ENCODE data around the gene DGCR2.
"Not testable (repeated sequence)": the region's sequence is repeated elsewhere in the genome, so short reads cannot be mapped to it uniquely, and the experiment has no call there.

The DGCR2 gene

DNA sequence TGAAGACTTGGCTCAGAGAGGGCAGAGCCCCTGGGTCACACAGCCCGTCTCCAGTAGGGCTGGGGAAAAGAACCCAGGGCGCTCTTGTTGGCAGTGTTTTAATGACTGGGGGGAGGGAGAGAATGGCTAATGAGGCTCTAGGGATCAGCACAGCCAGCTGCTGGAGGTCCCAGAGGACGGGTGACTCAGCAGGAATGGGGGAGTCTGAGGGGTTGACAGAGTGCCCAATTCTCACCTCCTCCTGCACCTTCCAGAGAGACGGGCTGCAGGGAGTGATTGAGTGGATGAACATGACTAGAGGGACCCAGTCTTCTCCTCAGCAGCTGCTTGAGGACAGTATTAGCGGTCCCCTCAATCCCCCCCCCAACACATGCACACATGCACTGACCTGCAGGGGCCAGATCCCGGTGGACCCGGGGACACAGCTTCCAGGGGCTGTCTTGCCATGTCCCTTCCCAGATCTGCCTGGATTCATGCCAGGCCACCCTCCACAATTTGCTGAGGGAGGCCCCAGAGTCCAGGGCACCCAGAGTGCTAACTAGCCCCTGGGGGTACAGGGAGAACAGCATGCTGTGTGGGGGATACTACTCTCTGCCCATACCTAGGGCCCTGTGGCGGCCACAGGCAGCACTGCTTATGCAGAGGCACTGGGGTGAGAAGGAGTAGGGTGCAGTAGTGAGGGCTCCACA is 94.7 kb downstream of the DGCR2 start:
- not testable (repeated sequence) for DNase-seq

DNA sequence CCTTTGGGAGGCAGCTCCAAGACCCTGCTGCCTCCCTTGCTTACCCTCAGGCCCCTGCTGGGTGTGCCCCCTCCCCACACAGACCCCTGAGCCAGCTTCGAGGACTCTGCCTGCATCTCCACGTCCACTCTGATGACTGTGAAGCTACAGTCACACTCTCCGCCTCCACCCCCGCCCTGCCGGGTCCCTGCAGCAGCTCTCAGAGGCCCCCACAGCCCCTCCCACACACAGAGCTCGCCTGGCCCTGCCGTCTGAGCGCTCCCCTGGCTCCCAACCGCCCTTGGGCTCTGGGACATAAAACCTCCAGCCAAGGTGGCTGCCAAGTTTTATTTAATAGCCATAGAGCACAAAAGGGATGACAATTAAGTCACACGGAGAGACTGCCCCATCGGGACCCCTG is 96.1 kb downstream of the DGCR2 start:
- DNase-seq: not testable (repeated sequence)

DNA sequence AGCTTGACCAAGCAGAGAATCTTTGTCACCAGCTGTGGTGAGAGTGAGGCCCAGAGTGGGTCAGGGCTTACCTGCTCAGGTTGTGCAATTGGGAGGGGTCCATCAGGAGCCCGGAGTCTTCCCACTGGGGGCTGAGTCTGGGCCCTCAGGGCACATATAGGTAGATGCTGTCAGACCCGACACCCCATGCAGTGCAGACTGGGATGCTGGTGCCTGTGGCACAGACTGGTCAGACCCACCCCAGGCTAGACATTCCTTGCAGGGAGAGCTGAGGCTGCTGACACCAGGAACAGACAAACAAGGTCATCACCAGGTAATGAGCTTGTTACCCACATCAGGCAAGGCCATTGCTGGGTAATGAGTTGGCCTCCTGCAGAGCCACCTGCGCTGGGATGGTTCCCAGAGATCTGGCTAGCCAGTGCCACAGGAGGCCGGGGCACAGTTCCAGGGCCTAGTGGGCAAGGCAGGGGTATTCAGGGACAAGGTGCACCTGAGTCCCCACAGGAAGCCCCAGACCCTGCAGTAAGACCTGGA is 97.2 kb downstream of the DGCR2 start:
- DNase-seq: not testable (repeated sequence)

DNA sequence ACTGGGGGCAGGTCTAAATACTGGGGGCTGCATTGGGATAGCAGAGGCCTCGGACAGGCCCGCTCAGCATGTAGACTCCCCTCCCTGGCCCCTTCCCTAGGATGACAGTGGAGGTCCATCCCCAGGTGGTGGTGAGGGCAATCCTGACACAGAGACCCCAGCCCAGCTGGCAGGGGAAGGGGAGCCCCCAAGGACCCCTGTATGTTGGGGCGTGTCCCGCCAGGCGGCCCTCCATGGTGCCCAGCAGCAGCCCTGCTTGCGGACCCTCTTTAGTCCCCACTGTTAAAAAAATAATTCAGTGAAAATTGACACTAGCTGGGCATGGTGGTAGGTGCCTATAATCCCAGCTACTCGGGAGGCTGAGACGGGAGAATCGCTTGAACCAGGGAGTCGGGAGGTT is 98.3 kb downstream of the DGCR2 start:
- not testable (repeated sequence) for DNase-seq

DNA sequence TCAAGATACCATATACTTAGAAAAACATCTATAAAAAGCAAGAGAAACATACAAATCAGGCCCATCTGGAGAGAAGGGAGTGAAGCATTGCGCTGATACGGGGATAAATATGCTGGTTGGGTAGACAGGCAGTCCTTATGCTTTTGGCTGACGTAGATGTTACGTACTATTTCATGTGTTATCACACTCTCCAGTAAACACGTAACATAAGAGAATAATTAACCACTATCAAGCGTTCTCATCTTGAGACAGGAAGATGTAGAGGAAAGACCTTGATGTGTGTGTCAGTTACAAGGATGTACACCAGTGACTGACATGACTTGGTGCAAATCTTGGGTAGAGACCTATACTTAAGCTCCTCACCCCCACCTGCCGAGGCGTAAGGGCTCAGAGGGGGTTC is 99.5 kb downstream of the DGCR2 start:
- DNase-seq: no peak

DNA sequence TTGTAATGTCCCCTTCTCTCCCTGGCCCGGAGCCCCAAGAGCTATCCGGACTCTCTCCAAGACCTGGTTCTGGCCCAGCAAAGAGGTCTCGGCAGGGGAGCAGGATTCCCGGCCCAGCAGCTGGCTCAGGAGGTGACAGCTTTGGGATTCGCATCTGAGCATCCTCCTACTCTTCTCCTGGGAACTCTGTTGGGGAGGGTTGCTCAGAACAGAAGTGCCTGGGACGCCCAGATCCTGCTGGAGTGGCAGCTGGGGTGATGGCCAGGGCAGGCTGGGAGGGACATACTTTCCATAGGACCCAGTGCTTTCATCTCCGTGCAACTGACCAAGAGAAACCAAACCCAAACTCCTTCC is 102.6 kb downstream of the DGCR2 start:
- DNase-seq: no peak

DNA sequence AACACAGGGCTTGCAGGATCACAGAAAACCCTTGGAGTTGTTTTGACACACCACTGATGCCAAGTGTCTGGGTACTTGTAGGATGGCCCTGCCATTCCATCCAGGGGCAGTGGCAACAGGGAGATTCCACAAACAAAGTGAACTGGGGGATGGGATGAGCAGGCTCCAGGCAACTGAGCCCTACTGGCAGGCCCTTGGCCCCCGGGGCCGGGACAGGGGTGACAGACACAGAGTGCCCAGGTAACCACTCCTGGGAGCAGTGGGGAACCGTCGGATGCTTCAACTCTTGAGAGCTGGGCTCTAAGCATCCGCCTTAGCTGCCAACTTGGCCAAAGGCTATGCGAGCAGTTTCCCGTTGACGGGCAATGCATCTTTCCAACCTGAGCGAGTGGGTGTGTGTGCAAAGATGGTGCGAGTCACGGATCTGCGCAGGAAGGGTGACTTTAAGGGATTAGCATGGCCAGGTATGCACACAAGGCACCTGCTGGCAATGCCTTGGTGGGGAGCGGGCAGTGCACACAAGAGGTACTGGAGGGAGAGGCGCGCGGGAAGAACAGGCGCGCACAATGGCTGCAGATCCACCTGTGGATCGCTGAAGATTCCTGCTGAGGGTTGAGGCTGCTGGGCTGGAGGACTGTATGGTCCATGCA is 103.1 kb downstream of the DGCR2 start:
- no peak for DNase-seq

DNA sequence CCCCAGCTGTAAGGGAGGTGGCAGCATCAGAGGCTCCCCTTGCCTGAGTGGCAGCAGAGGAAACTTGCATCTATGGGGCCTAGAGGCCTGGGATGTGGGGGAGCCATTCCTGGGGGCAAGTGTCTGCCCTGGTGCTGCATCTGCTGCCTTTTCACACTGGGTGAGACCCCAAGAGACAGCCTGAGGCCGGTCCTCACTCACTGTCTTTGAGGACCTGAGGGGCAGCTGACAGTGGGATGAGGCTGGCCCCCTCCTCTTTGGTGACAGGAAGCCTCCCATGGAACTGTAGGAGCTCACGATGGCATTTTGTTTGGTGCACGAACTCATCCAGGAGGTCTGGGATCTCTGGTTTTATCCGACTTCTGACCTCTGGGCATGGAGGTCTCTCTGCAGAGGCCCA is 104.0 kb downstream of the DGCR2 start:
- DNase-seq: no peak

DNA sequence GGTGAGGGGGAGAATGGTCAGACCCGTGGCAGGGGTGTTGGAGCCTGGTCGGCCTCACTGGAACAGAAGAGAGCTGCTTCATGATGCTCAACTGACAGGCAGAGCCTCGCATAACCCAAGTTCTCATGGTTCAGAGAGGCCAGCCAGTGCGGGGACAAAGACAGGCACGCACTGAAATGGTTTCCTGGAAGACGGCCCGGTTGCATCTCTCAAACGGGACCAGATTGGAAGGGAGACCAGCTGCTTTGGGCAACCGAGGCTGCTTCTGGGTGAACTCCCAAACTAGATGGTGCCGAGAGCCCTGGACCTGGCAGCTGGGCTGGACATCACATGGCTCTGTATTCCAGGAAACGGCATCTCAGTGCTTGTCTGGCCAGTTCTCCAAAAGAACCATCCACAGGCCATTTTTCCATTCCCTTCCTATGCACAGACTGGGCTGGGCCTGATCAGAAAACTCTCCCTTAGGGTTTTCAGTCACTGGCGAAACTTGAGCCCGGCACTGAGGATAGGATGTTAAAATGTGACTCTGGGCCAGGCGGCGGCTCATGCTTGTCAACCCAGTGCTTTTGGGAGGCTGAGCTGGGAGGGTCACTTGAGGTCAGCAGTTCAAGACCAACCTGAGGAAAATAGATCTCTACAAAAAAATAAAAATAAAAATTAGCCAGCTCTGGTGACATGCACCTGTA is 106.0 kb downstream of the DGCR2 start:
- DNase-seq: no peak

DNA sequence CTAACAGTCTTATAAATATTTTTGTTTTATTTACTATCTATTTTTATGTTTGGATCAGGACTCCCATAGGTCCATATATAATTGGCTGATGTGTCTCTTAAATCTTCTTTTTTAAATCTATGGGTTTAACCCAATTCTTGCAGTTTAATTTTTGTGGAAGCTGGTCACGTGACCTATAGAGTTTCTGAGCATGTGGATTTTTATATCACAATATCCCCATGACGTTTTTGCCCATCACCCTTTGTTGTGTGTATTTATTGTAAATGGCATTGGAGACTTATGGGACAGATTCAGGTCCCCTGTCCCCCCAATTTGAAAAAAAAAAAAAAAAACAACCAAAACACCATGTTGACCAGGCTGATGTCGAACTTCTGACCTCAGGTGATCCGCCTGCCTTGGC is 107.3 kb downstream of the DGCR2 start:
- DNase-seq: no peak

DNA sequence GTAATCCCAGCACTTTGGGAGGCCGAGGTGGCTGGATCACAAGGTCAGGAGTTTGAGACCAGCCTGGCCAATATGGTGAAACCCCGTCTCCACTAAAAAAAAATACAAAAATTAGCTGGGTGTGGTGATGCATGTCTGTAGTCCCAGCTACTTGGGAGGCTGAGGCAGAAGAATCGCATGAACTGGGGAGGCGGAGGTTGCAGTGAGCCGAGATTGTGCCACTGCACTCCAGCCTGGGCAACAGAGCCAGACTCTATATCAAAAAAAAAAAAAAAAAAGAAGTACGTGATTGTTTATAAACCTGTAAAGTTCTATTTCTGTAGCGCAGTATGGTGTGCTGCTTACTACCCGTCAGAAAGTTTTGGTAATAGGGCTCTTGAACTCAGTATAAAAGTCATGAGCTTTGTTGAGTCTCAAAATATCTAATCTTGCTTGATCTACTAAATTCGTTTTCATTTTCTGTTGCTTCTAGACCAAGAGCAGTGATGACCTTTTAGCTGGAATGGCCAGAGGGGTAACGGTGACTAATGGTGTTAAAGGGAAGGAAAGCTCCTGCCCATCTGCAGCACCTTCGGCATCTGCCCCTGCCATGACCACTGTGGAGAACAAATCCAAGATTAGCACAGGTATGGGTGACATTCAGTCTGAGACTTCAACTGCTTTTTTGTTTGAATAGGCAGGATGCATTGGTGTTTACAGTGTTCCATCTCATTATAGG is 108.2 kb downstream of the DGCR2 start:
- DNase-seq: not testable (repeated sequence)

DNA sequence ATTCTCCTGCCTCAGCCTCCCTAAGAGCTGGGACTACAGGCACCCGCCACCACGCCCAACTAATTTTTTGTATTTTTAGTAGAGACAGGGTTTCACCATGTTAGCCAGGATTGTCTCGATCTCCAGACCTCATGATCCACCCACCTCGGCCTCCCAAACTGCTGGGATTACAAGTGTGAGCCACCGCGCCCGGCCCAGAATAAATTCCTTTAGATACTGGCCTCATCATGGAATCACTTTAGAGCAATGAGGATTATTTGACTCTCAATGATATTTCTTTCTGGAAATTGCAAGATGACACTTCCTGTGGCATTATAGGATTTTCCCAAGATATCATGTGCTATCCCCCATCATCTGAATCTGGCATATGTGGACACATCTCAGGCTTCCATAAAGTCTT is 108.8 kb downstream of the DGCR2 start:
- DNase-seq: not testable (repeated sequence)

DNA sequence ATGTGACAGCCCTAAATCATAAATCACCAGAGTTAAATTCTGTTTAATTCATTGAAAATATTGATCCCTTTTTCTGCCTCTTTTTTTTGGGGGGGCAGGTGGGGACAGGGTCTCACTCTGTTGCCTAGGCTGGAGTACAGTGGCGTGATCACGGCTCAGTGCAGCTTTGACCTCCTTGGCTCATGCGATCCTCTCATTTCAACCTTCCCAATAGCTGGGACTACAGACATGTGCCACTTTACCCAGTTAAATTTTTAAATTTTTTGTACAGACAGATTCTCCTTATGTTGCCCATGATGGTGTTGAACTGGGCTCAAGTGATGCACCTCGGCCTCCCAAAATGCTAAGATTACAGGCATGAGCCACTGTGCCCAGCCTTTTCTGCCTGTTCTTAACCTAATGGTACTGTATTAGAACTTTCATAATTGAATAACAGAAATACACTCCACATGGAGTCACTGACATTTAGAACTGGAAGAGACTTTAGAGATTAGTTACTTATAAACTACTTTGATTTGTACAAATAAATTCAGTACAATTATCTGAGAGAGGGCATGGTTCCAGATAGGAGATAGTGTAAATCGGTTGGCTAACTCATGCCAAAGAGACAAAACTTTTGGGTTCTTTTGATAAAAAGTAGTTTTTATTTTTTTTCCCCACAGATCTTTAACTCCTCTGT is 109.8 kb downstream of the DGCR2 start:
- DNase-seq: no peak

DNA sequence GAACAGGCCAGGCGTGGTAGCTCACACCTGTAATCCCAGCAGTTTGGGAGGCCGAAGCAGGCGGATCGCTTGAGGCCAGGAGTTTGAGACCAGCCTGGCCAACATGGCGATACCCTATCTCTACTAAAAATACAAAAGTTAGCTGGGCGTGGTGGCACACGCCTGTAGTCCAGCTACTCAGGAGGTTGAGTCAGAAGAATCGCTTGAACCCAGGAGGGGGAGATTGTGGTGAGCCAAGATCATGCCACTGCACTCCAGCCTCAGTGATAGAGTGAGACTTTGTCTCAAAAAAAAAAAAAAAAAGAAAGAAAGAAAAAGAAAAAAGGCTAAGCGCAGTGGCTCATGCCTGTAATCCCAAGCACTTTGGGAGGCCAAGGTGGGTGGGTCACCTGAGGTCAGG is 110.6 kb downstream of the DGCR2 start:
- DNase-seq: not testable (repeated sequence)

DNA sequence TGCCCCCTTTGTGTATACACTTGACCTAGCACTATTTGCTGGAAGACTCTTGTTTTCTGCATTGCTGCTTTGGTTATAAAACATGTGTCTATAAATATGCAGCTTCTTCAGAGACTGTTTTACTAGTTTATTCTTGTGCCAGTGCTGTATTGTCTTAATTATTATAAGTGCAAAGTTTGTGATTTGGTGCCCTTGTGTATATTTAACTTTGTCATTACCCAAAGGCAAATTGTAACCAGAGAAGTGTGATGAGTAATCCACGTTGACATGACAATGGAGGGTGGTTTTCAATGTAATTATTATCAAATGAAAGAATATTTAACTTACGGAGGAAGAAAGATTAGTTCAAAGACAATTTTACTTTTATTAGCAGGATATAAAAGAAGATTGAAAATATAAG is 111.1 kb downstream of the DGCR2 start:
- no peak for DNase-seq

DNA sequence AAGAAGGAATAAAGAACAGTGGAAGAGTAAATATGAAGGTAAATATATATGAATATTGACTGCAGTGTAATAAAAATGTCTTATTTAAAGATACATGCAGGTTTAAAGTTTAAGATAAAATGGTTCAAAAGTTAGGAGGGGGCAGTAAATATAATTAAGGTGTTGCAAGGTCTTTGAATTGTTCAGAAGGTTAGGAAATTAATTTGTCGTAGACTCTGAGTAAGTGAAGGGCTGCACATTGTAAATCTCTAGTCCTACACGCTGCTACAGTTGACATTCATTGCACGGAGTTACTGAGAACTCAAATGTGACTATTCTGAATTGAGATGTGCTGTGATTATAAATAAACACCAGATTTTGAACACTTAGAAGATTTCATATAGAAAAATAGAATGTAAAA is 116.3 kb downstream of the DGCR2 start:
- DNase-seq: no peak

DNA sequence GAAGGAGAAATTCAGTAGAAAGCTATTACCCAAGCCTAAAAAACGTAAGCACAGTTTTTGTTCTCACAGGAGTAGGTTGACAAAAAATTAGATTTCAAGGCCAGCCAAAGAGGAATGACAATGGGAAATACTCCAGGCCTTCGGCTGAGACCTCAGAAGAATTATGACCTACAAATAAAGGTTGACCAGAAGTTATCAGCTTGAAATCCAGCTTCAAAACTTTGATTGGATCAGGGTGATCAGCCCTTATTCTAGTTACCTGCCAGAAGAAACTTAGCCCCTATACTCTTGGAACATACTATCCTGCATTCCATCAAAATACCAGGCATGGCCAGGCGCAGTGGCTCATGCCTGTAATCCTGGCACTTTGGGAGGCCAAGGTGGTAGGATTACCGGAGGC is 117.7 kb downstream of the DGCR2 start:
- no peak for DNase-seq

DNA sequence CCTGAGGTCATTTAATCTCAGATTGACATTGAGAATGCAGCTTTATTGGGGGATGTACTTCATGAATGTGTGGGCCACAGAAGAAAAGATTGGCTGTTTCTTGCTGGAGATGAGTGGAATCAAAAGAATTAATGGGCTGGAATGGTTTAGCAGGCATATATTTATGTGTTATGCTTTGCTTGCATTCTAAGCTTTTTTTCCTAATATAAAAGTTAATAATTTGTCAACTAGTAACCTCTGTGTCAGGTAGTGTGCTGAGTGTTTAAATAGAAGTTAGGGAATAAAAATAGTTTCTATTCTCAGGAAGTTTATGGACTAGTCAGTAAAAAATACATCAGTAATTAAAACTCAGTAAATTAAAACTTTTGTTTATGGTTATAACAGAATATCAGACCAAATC is 118.7 kb downstream of the DGCR2 start:
- DNase-seq: no peak

DNA sequence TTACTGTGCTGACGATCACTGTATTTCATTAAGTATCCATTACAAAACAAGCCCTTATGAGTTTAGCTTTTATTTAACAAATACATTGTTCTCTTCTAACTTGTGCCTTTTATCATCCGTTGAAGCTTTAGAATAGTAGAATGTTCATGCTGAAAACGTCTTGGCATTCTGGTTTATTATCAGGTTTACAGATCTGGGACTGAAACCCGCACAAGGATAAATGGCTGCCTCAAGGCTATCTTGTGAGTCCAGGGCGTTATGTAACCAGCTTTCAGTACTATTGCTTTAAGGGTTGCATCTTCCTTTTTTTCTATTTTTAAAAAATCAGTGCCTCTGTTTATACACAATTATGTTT is 119.6 kb downstream of the DGCR2 start:
- no peak for DNase-seq

DNA sequence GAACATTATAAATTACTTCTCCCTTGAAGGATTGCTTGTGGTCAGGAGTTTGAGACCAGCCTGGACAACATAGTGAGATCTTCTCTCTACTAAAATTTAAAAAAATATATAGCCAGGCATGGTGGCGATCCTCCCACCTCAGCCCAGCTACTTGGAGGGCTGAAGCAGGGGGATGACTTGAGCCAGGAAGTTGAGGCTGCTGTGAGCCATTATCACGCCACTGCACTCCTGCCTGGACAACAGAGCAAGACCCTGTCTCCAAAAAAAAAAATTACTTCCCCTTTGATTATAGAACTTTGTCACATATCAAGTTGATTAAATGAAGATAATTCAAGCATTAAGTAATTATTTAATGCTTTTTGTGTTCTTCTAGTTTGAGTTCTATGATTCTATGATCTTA is 121.0 kb downstream of the DGCR2 start:
- DNase-seq: no peak

DNA sequence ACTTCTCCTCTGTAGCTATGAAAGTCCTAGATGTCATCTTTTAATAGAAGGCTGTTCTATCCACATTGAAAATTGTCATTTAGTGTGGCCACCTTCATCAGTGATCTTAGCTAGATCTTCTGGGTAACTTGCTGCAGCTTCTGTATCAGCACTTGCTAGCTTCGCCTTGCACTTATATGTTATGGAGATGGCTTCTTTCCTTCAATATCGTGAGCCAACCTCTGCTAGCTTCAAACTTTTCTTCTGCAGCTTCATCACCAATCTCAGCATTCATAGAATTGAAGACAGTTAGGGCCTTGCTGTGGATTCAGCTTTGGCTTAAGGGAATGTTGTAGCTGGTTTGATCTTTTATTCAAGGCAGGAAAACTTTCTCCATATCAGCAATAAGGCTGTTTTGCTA is 122.1 kb downstream of the DGCR2 start:
- DNase-seq: not testable (repeated sequence)

DNA sequence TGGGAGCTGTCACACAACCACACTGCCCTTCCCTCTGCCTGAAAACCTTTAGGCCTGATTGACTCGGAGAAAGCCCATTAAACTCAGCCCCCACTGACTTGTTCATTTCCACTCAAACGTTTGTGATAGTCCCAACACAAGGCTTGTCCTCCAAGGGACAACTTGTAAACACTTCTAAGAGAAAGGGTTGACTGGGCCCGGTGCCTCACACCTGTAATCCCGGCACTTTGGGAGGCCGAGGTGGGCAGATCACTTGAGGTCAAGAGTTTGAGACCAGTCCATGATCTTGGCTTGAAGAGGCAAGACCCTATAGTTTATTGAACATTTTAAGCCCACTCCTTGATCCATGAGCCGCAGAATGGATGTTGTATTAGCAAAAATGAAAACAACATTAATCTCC is 122.8 kb downstream of the DGCR2 start:
- no peak for DNase-seq

DNA sequence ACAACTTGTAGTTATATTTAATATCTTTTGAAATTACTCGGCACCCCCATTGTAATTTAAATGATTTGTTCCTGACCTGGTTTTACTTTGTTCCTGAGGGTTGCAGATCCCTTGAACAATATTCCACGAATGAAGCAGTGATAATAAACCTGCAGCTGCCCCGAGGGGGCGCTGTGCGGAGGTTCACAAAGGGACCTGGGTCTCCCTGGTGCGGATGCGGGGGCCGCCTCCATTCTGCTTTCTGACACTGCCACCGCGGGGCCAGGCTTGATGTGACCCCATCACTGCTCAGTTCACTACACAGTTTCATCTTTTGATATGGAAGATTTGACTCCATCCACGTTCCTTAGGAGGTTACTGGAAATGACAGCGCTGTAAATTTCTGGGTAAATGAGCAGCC is 123.2 kb downstream of the DGCR2 start:
- no peak for DNase-seq

Data from fibroblast of skin of back (primary cell).